ENCODE data around the gene ZNF608.

GRCh38 chr5:124706051-124706450 is 40.4 kb downstream of the ZNF608 start:
- TF ChIP-seq, protein P1, sequence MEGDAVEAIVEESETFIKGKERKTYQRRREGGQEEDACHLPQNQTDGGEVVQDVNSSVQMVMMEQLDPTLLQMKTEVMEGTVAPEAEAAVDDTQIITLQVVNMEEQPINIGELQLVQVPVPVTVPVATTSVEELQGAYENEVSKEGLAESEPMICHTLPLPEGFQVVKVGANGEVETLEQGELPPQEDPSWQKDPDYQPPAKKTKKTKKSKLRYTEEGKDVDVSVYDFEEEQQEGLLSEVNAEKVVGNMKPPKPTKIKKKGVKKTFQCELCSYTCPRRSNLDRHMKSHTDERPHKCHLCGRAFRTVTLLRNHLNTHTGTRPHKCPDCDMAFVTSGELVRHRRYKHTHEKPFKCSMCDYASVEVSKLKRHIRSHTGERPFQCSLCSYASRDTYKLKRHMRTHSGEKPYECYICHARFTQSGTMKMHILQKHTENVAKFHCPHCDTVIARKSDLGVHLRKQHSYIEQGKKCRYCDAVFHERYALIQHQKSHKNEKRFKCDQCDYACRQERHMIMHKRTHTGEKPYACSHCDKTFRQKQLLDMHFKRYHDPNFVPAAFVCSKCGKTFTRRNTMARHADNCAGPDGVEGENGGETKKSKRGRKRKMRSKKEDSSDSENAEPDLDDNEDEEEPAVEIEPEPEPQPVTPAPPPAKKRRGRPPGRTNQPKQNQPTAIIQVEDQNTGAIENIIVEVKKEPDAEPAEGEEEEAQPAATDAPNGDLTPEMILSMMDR (IDR thresholded peaks at IDR 0.05), result no peak
- no peak for TF ChIP-seq POLR2A (IDR thresholded peaks at IDR 0.05)

Measured in ovary (tissue), 3 donors.